DOHH2 (cell line): ENCODE data around the gene NAT8L.

Source experiments
- EZH2phosphoT487 ChIP-seq: fragments of 200-600 bp; sonication (generic); IDR thresholded peaks from 2 replicates; pipeline ENCODE4 v1.6.1; 2017; ENCODE audit warnings: borderline replicate concordance, mild to moderate bottlenecking, antibody characterized with exemption, low read length, moderate library complexity, mixed read lengths
- TF ChIP-seq, protein P1 (sequence below): fragments of 200-600 bp; sonication (generic); IDR thresholded peaks from one replicate; pipeline ENCODE4 v1.5.1; 2014; ENCODE audit warnings: antibody characterized with exemption, mild to moderate bottlenecking, low read depth, low read length; ENCODE audit not compliant: poor library complexity, severe bottlenecking

DNA sequence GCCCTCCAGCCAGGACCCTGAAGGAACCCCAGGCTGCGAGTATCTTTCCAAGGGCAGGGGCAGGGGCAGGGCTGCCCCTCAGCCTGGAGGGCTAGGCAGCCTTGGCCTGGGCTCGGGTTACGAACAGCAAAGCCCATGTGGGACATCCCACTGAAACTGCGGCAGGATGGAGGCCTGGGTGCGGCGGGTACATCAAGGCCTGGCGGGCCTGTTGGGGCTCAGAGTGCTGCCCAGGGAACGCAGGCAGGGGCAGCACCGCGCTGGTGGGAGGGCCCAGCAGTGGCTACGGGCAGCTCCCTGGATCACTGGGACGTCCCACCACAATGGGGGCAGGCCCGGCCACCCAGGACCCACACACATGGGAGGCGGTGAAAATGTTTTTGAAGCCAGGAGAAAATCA is 10.9 kb downstream of the NAT8L start:
- TF ChIP-seq, protein P1, sequence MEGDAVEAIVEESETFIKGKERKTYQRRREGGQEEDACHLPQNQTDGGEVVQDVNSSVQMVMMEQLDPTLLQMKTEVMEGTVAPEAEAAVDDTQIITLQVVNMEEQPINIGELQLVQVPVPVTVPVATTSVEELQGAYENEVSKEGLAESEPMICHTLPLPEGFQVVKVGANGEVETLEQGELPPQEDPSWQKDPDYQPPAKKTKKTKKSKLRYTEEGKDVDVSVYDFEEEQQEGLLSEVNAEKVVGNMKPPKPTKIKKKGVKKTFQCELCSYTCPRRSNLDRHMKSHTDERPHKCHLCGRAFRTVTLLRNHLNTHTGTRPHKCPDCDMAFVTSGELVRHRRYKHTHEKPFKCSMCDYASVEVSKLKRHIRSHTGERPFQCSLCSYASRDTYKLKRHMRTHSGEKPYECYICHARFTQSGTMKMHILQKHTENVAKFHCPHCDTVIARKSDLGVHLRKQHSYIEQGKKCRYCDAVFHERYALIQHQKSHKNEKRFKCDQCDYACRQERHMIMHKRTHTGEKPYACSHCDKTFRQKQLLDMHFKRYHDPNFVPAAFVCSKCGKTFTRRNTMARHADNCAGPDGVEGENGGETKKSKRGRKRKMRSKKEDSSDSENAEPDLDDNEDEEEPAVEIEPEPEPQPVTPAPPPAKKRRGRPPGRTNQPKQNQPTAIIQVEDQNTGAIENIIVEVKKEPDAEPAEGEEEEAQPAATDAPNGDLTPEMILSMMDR = no peak
- no peak for TF ChIP-seq EZH2phosphoT487
